Adrenal gland (tissue), 5 donors: ENCODE measurements around the gene ERC2.

ENCODE experiments used
- CTCF ChIP-seq, 6 experiments: fragments of 450-650 bp in 4 of 6; fragments of 200-600 bp in 2 of 6; sonication (generic) in 1 of 6; IDR thresholded peaks; 1 replicate in 5 of 6; 2 replicates in 1 of 6; pipeline versions ENCODE4 v1.5.1 to v1.8.0; 2016 to 2021; ENCODE audit warnings: antibody characterized with exemption in 6 of 6, mild to moderate bottlenecking in 2 of 6, moderate library complexity in 1 of 6
- POLR2A ChIP-seq, 2 donors: fragments of 450-650 bp; IDR thresholded peaks; one replicate each; pipeline ENCODE4 v1.6.1; 2017; ENCODE audit warnings: antibody characterized with exemption in 2 of 2, mild to moderate bottlenecking in 2 of 2, moderate library complexity in 1 of 2
- donor health status: DM: no; HTN: no; CAD: no.

- no peak for TF ChIP-seq CTCF (IDR thresholded peaks at IDR 0.05)
- TF ChIP-seq POLR2A (IDR thresholded peaks at IDR 0.05) = no peak
Measured at GRCh38 chr3:55965776-55966175, 502.5 kb downstream of the ERC2 start.
